ENCODE data around the gene PPP5C.

DNA sequence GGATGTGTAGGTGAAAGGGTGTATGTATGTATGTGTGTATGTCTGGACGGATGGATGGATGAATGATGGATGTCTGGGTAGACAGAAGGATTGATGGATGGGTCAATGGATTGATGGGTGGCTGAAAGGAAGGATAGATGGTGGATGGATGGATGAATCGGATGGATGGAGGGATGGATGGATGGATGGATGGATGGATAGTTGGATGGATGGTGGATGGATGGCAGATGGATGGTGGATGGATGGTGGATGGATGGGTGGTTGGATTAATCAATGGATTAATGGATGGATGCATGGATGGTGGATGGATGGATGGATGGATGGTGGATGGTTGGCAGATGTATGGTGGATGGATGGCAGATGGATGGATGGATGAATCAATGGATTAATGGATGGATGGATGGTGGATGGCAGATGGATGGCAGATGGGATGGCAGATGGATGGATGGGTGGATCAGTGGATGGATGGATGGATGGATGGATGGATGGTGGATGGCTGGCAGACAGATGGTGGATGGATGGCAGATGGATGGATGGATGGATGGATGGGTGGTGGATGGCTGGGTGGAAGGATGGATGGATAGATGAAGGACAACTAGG lies 16.5 kb upstream of the PPP5C start:
- TF ChIP-seq GATA2 (IDR thresholded peaks at IDR 0.05; ENCODE audit: low read depth, low read length) = no peak
- TF ChIP-seq GATA3 (IDR thresholded peaks at IDR 0.05; ENCODE audit: low read depth, low read length) = no peak
